IPS-NIHi7 (cell line): ENCODE measurements around the gene DNHD1.

Source experiments
- DNase-seq: peaks from one replicate; pipeline ENCODE4 v3.0.0; 2012; ENCODE audit warnings: mixed read lengths; ENCODE audit errors: extremely low spot score

Gene DNHD1

DNA sequence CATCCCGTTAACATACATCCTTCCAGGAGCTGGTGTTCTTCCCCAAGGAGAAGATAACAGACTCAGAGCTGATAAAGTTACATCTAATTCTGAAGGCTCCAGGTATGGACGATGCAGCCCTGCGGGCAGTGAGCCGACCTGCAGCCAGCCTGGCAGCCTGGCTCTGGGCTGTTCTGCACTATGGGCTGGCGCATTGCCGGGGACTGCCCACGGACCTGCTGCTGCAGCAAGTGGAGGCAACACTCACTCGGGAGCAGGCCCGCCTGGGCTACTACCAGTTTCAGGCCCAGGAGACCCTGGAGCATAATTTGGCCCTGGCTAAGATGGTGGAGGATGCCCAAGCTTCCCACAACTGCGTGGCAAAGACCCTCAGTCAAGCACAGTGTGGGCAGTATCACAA is 66.6 kb downstream of the DNHD1 start:
- DNase-seq: no peak

DNA sequence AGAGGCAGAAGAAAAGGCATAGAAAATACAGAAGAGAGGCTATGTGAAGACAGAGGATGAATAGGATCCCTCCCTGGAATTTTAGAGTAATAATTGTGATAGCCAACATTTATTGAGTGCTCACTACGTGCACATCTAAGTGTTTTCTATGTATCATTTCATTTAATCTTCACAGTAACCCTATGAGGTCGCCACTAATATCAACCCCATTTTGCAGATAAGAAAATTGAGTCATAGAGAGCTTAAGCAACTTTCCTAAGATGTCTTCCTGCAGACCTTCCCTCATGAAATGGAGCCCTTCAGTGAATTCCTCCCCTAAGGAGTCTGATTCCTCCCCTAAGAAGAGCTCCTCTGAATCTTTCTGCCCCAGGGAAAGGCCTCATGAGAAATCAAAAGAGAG is 68.2 kb downstream of the DNHD1 start:
- no peak for DNase-seq

DNA sequence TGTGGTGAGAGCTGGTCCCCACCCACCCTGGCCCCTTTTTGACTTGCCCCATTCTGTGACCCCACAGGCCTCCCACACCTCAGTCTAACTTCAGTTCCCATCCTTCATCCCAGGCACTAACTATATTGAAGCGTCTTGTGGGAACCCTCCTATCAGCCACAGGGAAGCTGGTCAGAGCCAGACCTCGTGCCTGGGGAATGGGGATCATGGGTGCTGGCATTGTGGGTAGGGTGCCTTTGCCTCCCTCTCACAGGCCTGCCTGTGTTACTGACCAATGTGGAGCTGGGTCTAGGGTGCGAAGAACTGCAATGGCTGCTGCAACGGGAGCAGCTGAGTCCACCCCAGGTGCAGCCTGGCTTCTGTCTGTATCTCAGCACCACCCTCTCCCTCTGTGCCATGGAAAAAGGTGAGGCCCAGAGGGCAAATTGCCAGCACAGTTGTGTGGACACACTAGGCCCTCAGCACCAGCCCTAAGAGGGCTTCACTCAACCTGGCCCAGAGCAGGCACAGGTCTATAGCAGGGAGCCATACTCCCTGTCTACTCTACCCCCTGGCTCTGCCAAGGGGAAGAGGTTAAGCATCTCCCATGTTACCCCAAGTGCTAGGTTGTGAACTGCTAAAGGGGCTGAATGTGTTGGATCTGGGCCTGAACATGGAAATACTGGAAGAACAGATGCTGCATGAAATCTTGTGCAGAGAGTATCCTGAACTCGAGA is 69.1 kb downstream of the DNHD1 start:
- peak; percentile 5 for DNase-seq

DNA sequence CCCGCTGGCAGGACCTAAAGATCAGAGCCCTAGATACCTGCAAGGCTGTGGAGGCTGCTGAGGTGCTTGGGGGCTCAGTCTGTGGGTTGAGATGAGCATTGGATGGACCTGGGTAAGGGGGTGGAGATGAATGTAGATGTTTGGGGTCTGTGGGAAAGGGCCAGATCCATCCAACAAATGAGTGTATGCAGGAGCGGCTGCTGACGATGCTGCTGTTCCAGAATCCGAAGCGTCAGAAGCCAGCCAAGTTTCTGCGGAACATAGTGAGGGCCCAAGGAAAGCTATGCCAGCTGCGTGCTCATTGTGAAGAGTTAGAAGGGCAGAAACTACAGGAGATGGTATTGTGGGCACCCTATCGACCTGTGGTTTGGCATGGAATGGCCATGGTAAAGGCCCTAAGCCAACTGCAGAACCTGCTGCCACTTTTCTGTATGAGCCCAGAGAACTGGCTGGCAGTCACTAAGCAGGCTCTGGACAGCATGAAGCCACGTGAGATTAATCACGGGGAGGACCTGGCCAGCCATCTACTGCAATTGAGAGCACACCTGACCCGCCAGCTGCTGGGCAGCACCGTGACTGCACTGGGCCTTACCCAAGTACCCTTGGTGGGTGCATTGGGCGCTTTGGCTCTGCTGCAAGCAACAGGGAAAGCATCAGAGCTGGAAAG is 69.8 kb downstream of the DNHD1 start:
- DNase-seq: peak; percentile 6

- peak; percentile 3 for DNase-seq
Measured at GRCh38 chr11:6567371-6567745, 70.3 kb downstream of the DNHD1 start.

- peak; percentile 85 for DNase-seq
Measured at GRCh38 chr11:6568191-6568918, 71.3 kb downstream of the DNHD1 start.

GRCh38 chr11:6569706-6570105 is 72.6 kb downstream of the DNHD1 start:
- DNase-seq: no peak

DNA sequence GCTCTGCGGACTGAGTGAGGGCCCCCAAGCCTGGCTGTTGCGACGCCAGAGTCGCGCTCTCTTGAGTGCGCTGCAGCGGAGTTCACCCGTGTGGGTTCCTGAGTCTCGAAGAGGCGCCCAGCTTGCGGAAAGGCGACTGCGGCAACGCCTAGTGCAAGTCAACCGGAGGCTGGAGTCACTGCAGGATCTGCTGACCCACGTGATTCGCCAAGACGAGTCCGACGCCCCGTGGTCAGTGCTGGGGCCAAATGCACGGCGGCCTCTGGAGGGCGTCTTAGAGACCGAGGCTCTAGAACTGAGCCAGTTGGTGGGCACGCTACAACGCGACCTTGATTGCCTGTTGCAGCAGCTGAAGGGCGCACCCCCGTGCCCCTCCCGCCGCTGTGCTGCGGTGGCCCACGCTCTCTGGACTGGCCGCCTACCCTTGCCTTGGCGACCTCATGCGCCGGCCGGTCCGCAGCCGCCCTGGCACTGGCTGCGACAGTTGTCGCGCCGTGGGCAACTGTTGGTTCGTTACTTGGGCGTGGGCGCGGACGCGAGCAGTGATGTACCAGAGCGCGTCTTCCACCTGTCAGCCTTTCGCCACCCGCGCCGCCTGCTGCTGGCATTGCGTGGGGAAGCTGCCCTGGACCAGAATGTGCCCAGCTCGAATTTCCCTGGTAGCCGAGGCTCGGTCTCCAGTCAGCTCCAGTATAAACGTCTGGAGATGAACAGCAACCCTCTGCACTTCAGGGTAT is 73.8 kb downstream of the DNHD1 start:
- no peak for DNase-seq

- DNase-seq: peak; percentile 38
Measured at GRCh38 chr11:6571434-6572008, 74.4 kb downstream of the DNHD1 start.

GRCh38 chr11:6572215-6572614 is 75.1 kb downstream of the DNHD1 start:
- DNase-seq: no peak

DNA sequence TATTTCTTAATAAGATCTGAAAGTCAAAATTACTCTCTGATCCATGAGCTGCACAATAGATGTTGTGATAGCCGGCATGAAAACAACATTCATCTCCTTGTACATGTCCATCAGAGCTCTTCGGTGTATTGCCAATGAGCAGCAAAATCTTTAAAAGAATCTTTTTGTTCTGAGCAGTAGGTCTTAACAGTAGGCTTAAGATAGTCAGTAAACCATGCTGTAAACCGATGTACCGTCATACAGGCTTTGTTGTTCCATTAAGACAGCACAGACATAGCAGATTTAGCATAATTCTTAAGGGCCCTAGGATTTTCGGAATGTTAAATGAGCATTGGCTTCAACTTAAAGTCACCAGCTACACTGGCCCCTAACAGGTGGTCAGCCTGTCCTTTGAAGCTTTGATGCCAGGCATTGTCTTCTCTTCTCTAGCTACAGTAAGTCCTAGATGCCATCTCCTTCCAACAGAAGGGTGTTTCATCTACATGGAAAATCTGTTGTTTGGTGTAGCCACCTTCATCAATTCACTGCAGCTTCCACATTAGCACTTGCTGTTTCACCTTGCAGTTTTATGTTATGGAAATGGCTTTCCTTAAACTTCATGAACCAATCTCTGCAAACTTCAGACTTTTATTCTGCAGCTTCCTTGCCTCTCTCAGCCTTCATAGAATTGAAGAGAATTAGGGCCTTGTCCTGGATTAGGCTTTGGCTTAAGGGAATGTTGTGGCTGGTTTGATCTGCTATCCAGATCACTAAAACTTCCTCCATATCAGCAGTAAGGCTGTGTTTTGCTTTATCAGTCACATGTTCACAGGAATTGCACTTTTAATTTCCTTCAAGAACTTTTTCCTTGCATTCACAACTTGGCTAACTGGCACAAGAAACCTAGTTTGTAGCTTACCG is 78.0 kb downstream of the DNHD1 start:
- DNase-seq: no peak

DNA sequence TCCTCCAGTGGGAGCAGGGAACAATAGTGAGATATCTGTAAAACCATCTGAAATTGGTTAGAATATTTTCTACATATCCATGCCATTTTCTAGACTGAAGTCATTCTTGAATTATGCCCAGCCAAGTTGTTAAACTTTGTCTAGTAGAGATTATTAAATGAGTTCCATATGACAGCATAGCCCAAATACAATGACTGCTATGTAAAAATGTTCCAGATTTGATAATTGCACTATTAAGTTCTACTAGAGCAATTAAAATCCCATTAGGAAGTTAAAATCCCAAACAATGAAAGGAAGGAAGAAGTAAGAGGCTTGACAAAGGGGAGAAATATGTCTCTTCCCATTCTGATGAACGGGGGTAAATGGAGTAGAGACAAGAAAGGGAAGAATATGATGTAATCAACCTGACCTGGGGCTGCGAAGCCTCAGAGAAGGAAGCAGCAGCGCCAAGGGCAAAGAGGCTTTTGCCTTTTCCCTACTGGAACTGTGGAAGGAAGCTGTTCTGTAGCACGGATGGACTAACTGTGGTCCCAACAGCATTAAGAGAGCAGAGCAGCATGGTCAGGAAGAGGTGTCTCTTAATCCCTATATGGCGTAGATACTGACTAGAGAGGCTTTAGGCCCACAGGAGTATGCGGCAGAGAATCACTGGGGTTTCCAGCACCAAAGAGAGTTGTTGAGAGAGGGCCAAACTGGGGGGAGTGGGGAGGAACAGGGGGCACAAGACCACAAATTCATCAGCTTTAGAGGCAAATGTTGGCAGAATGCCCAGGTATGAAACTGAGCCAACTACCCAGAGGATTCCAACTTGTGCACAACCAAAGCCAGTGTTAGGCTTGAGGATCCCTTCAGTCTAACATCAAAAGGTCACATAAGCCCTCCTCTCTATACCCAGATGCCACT is 79.6 kb downstream of the DNHD1 start:
- DNase-seq: peak; percentile 9

GRCh38 chr11:6578134-6578533 is 81.1 kb downstream of the DNHD1 start:
- no peak for DNase-seq

- no peak for DNase-seq
Measured at GRCh38 chr11:6579681-6580080, 82.6 kb downstream of the DNHD1 start.

DNA sequence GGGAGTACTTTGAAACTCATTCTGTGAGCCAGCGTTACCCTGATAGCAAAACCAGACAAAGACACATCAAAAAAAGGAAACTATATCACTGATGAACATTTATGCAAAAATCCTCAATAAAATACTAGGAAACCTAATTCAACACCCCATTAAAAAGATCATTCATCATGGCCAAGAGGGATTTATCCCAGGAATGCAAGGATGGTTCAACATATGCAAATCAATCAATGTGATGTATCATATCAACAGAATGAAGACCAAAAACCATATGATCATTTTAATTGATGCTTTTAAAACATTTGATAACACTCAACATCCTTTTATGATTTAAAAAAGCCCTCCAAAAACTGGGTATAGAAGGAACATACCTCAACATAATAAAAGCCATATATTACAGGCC is 86.5 kb downstream of the DNHD1 start:
- no peak for DNase-seq

- DNase-seq: no peak
Measured at GRCh38 chr11:6584528-6584927, 87.4 kb downstream of the DNHD1 start.

- DNase-seq: no peak
Measured at GRCh38 chr11:6586434-6587359, 89.6 kb downstream of the DNHD1 start.

DNA sequence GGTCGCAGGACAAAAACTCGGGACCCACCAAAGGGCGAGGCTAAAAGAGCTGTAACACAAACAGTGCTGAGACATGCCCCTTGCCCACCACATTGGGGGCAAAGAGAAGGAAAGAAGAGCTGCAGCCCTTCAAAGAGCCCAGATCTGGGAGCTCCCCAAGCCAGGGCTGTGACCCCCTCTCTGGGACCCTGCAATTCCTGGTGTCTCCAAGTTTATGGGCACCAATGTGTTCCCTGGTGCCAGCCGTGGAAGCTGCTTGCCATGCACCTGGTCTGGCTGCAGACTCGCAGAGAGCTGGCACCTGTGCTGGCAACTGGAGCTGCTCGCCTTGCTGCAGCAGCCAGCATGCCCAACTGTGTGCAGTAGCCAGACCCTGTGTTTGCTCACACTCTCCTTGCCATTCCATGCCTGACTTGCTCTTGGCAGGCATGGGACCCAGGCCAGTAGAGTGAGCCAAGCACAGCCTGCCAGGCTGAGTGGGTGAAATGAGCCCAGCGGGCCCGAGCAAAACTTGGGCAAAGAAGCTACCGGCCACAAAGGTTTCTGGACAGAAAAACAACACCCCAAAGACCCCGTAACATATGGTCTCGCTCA is 90.4 kb downstream of the DNHD1 start:
- DNase-seq: no peak
